CD4-positive, alpha-beta T cell (primary cell): ENCODE results near the gene ANKRD29. TPM values are rescaled to one million over a fixed set of nuclear protein-coding genes. Genes with fewer than 3 reads are reported as not detected.

Source experiments
- ATAC-seq: fragments of 200-7000 bp; cut with Tn5 transposase; one replicate; pipeline ENCODE4 v1.10.0; 2022; ENCODE audit warnings: mild to moderate bottlenecking; ENCODE audit not compliant: poor library complexity
- CTCF ChIA-PET: fragments of 350-600 bp; sonication (Branson Sonifier 250); formaldehyde crosslinking; loops from one replicate; lab custom pipeline; 2021; ENCODE audit warnings: antibody characterized with exemption, inconsistent platforms; lab: Charles Lee
- POLR2A ChIA-PET: fragments of 350-600 bp; sonication (Branson Sonifier 250); formaldehyde crosslinking; loops from one replicate; lab custom pipeline; 2021; ENCODE audit warnings: antibody characterized with exemption, inconsistent platforms; lab: Charles Lee
- DNase-seq, 14 experiments: peaks; one replicate each; pipeline ENCODE4 v3.0.0-alpha.2; 2013 to 2020; ENCODE audit warnings: mixed read lengths in 2 of 14
- H3K27ac ChIP-seq, 2 donors: one replicate each; pipeline versions ENCODE4 v1.5.1 to v1.7.0; 2013; ENCODE audit warnings: low read length in 2 of 2, low read depth in 1 of 2, mild to moderate bottlenecking in 1 of 2
- H3K27me3 ChIP-seq, 2 experiments: 1 replicate in 1 of 2; 2 replicates in 1 of 2; pipeline versions ENCODE4 v1.6.1 to v1.7.0; 2013; ENCODE audit warnings: low read length in 2 of 2, control low read depth in 1 of 2, mild to moderate bottlenecking in 1 of 2, moderate library complexity in 1 of 2; ENCODE audit not compliant: insufficient read depth in 2 of 2, control insufficient read depth in 1 of 2
- H3K36me3 ChIP-seq: one replicate; pipeline ENCODE4 v1.6.1; 2013; ENCODE audit warnings: low read length, control low read depth; ENCODE audit not compliant: insufficient read depth
- H3K4me1 ChIP-seq: one replicate; pipeline ENCODE4 v1.6.1; 2013; ENCODE audit warnings: low read length, control low read depth; ENCODE audit not compliant: insufficient read depth
- H3K4me3 ChIP-seq: one replicate; pipeline ENCODE4 v1.5.1; 2013; ENCODE audit warnings: mild to moderate bottlenecking, low read length, moderate library complexity
- H3K9me3 ChIP-seq, 2 experiments: 1 replicate in 1 of 2; 2 replicates in 1 of 2; pipeline versions ENCODE4 v1.6.1 to v1.7.0; 2013; ENCODE audit warnings: low read length in 2 of 2, mild to moderate bottlenecking in 2 of 2, control low read depth in 1 of 2, moderate library complexity in 1 of 2; ENCODE audit not compliant: control insufficient read depth in 1 of 2, insufficient read depth in 1 of 2
- H3K27ac Mint-ChIP-seq: one replicate; pipeline ENCODE4 v1.8.0; 2020; ENCODE audit warnings: mixed read lengths
- H3K27me3 Mint-ChIP-seq: one replicate; pipeline ENCODE4 v1.8.0; 2021; ENCODE audit warnings: mixed read lengths
- H3K36me3 Mint-ChIP-seq: one replicate; pipeline ENCODE4 v1.8.0; 2021; ENCODE audit warnings: low read depth, mixed read lengths
- H3K4me1 Mint-ChIP-seq: one replicate; pipeline ENCODE4 v1.8.0; 2021; ENCODE audit warnings: low read depth, mixed read lengths
- H3K4me3 Mint-ChIP-seq: one replicate; pipeline ENCODE4 v1.8.0; 2020; ENCODE audit warnings: mild to moderate bottlenecking, mixed read lengths
- H3K9me3 Mint-ChIP-seq: one replicate; pipeline ENCODE4 v1.8.0; 2020; ENCODE audit warnings: mixed read lengths
- CTCF ChIP-seq: fragments of 200-600 bp; IDR thresholded peaks from one replicate; pipeline ENCODE4 v1.8.0; 2022; ENCODE audit warnings: antibody characterized with exemption, mild to moderate bottlenecking
- intact Hi-C, 2 experiments: fragments of 100-400 bp; cut with DNase I in 1 of 2; cut with micrococcal nuclease in 1 of 2; formaldehyde crosslinking; loops; one replicate each; pipeline versions ENCODE4 v1.15.1 to v1.9.0; 2023 to 2025; cut with DNase I, micrococcal nuclease
- total RNA-seq, 174 experiments: library from RNA in 2 of 174; stranded (reverse) in 2 of 174; gene quantifications; one replicate each; pipeline ENCODE4 v1.2.3 and lab custom pipeline; 2021 to 2026

Gene ANKRD29
- total RNA-seq, 2 experiments from 2014 or later = 0.28 to 0.58 TPM

- peaks cover 0 to 4% of the 10 kb centered on the region in 2 experiments for H3K9me3 ChIP-seq
- Mint-ChIP-seq H3K36me3 (no peaks in the 10 kb centered on the region), H3K9me3 (no peaks in the 10 kb centered on the region), H3K27ac (no peak overlapping the region), H3K4me1 (peaks cover 20% of the 10 kb centered on the region), H3K27me3 (peaks cover 5% of the 10 kb centered on the region), H3K4me3 (no peak overlapping the region)
- no peak overlapping the region for H3K4me3 ChIP-seq
- ATAC-seq (no peak), DNase-seq (no peak)
- H3K36me3 ChIP-seq = no peaks in the 10 kb centered on the region
- H3K4me1 ChIP-seq = peaks cover 13% of the 10 kb centered on the region
- intact Hi-C loops = no loop called here
- ChIA-PET POLR2A (no interaction called here), CTCF (interaction anchor here (0.8 kb wide), 1 partner anchor 207 kb away, joined by 3 read pairs; no protein-coding TSS in a partner anchor)
- no peak for TF ChIP-seq CTCF
- no peaks in the 10 kb centered on the region for H3K27me3 ChIP-seq
- H3K27ac ChIP-seq = no peak overlapping the region
Observed at GRCh38 chr18:23710946-23711345, 48.2 kb upstream of the ANKRD29 start.

GRCh38 chr18:23710068-23710527, 47.4 kb upstream of the ANKRD29 start:
- no peaks in the 10 kb centered on the region for H3K36me3 Mint-ChIP-seq
- no peak for TF ChIP-seq CTCF
- H3K27me3 Mint-ChIP-seq = peaks cover 5% of the 10 kb centered on the region
- Histone ChIP-seq H3K4me3 (no peak overlapping the region), H3K27me3 (no peaks in the 10 kb centered on the region), H3K27ac (no peak overlapping the region), H3K4me1 (peaks cover 13% of the 10 kb centered on the region), H3K9me3 (peaks cover 0 to 4% of the 10 kb centered on the region in 2 experiments), H3K36me3 (no peaks in the 10 kb centered on the region)
- no peak for DNase-seq
- no peak for ATAC-seq
- no peaks in the 10 kb centered on the region for H3K9me3 Mint-ChIP-seq
- intact Hi-C loops = no loop called here
- H3K4me3 Mint-ChIP-seq = no peak overlapping the region
- ChIA-PET CTCF (interaction anchor here (0.9 kb wide), 1 partner anchor 10 kb away, joined by 3 read pairs; no protein-coding TSS in a partner anchor), POLR2A (no interaction called here)
- H3K4me1 Mint-ChIP-seq = peaks cover 20% of the 10 kb centered on the region
- no peak overlapping the region for H3K27ac Mint-ChIP-seq

DNA sequence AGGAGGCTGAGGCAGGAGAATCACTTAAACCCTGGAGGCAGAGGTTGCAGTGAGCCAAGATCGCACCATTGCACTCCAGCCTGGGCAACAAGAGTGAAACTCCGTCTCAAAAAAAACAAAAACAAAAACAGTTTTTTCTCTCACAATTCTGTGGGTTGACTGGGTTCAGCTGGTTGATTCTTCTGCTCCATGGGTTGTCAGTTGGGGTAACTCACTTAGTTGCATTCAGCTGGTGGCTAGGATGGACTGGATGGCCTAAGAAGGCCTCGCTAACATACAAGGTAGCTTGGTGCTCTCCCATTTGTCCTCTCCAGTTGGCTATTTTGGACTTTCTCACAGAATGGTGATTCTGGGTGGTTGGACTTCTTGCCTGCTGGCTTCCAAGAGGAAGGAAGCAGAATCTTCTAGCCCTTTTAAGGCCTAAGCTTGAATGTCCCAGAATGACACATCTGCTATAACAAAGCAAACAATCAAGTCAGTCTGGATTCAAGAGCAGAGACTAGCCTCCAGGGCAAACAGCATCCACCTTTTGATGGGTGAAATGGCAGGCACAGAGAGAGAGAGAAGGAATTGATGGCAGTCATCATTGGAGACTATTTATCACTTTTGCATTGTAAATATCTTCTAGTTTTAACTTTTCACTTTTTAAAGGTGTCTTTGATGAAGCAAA, 44.4 kb upstream of the ANKRD29 start:
- ChIA-PET POLR2A (no interaction called here), CTCF (no interaction called here)
- peaks cover under 1% of the 10 kb centered on the region for H3K4me1 Mint-ChIP-seq
- no peaks in the 10 kb centered on the region for H3K36me3 Mint-ChIP-seq
- Histone ChIP-seq H3K9me3 (peaks cover 0 to 4% of the 10 kb centered on the region in 2 experiments), H3K27ac (no peak overlapping the region), H3K27me3 (peaks cover 6% of the 10 kb centered on the region in 2 experiments), H3K36me3 (no peaks in the 10 kb centered on the region), H3K4me1 (peaks cover 3% of the 10 kb centered on the region), H3K4me3 (no peak overlapping the region)
- ATAC-seq (no peak), DNase-seq (no peak)
- H3K27me3 Mint-ChIP-seq = peaks cover 9% of the 10 kb centered on the region
- H3K4me3 Mint-ChIP-seq = no peak overlapping the region
- TF ChIP-seq CTCF = no peak
- intact Hi-C loops = no loop called here
- H3K9me3 Mint-ChIP-seq = no peaks in the 10 kb centered on the region
- no peak overlapping the region for H3K27ac Mint-ChIP-seq
